ENCODE measurements around the gene RHOG. TPM values are rescaled to one million over a fixed set of nuclear protein-coding genes. Genes with fewer than 3 reads are reported as not detected.

RHOG gene
- polyA plus RNA-seq, 1 donor from 2014 or later: not detected

DNA sequence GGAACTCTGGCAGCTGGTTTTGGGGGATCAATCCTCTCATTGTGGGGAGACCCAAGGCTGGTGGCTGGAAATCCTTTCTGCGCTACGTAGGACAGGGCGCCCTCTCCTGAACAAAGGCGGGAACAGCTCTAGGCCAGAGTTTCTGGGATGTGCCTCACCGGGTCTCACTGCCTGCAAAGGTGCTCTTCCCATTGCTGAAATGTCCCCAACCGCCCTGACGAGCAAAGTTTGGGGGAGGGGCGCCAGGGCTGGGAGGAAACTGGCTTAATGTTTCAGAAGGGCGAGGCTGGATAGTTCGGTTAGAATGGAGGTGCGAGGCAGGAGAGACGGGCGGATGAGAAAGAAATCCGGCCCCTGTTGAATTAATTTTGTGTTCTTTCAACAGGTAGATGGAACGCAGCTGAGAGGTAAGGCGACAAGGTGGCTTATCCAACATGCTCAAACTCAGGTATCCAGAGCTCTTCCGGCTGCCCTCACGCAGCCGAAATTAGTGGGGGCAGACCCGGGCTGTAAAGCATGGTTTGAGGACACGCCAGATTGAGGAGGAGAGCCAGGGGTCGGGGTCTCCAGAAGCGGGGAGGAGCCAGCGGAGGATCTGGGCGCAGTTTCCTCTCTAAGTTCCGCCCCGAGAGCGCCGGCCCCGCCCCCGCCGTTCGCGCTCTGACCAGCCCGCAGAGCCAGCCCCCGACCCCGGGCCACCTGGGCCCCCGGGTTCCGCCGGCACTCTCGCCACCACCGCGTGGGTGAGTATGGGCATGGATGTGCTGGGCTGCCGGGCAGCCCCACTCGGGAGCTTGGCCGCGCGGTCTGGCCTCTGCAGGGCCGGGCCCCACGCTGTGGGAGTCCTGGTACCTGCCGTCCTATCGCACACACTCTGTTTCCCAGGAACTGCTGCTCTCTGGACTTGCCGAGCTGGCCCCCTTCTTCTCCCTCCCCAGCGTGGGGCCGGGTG lies 32.6 kb downstream of the RHOG start, which contains the start of gene PGAP2:
Gene PGAP2 (plus strand): TSS at position 652 of the 952 bp plus-strand sequence. CDS start 2,700 bp downstream, outside the sequence.
- peak within 1 kb of the TSS; percentile 73 for H3K4me3 ChIP-seq (ENCODE audit: low read length)
- no peak within 1 kb of the TSS for H3K27ac ChIP-seq (ENCODE audit: low read length)
- no peaks in the 10 kb centered on the region for H3F3A ChIP-seq (ENCODE audit: insufficient read depth, low read length, poor library complexity, severe bottlenecking)
- no peaks in the 10 kb centered on the region for H3K9me3 ChIP-seq (ENCODE audit: low read length)
- peak within 1 kb of the TSS; percentile 48 for H3K9ac ChIP-seq (ENCODE audit: low read length)
- H3K4me2 ChIP-seq (ENCODE audit: low read length): peak within 1 kb of the TSS; percentile 59
- no peaks in the 10 kb centered on the region for H3K36me3 ChIP-seq (ENCODE audit: insufficient read depth, low read length)
- H3K27me3 ChIP-seq (ENCODE audit: insufficient read depth, low read depth, low read length): no peaks in the 10 kb centered on the region
- no peaks in the 10 kb centered on the region for H3K9me2 ChIP-seq (ENCODE audit: insufficient read depth, low read length)
- peak within 1 kb of the TSS; percentile 21 for H2AFZ ChIP-seq (ENCODE audit: low read depth, low read length)
- no peaks in the 10 kb centered on the region for H4K20me1 ChIP-seq (ENCODE audit: insufficient read depth)
- no peaks in the 10 kb centered on the region for H3K79me2 ChIP-seq (replicated peaks; ENCODE audit: insufficient read depth, low read length)
- TF ChIP-seq MXI1 (conservative IDR thresholded peaks at IDR 0.05; ENCODE audit: poor library complexity, severe bottlenecking) (peak; percentile 25), SMC3 (conservative IDR thresholded peaks at IDR 0.05; ENCODE audit: poor library complexity) (peak; percentile 12), EZH2 (IDR thresholded peaks at IDR 0.05; ENCODE audit: borderline replicate concordance, insufficient read depth, low read length, poor library complexity, severe bottlenecking) (no peak), POLR2AphosphoS5 (IDR thresholded peaks at IDR 0.05) (no peak), EP300 (conservative IDR thresholded peaks at IDR 0.05; ENCODE audit: poor library complexity, severe bottlenecking) (no peak)
- TF ChIP-seq, protein P1, sequence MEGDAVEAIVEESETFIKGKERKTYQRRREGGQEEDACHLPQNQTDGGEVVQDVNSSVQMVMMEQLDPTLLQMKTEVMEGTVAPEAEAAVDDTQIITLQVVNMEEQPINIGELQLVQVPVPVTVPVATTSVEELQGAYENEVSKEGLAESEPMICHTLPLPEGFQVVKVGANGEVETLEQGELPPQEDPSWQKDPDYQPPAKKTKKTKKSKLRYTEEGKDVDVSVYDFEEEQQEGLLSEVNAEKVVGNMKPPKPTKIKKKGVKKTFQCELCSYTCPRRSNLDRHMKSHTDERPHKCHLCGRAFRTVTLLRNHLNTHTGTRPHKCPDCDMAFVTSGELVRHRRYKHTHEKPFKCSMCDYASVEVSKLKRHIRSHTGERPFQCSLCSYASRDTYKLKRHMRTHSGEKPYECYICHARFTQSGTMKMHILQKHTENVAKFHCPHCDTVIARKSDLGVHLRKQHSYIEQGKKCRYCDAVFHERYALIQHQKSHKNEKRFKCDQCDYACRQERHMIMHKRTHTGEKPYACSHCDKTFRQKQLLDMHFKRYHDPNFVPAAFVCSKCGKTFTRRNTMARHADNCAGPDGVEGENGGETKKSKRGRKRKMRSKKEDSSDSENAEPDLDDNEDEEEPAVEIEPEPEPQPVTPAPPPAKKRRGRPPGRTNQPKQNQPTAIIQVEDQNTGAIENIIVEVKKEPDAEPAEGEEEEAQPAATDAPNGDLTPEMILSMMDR (IDR thresholded peaks at IDR 0.05; ENCODE audit: poor library complexity, severe bottlenecking): peak; percentile 58

DNA sequence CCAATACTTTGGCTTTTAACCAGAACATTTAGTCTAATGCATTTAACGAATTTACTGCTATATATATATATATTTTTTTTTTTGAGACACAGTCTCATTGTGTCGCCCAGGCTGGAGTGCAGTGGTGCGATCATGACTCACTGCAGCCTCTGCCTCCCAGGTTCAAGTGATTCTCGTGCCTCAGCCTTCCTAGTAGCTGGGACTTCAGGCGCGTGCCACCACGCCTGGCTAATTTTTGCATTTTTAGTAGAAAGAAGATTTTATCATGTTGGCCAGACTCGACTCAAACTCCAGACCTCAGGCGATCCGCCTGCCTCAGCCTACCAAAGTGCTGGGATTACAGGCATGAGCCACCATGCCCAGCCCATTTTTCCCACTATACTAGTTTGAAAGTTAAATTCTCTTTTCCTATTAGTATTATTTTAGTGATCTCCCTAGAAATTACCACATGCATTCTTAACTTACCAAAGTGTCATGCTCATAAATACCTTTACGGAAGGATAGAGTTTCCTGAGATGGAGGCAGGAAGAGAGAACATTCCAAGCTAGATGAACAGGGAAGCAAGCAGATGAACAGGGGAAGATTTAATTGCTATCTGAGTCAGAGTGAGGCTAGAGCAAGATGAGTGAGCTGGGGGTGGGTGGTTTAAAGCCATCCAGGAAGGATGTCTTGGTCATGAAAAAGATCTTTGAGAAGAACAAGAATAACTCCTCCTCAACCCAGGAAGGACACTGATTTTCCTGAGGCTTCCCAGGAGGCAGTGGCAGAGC lies 36.8 kb downstream of the RHOG start:
- Histone ChIP-seq H3K27me3 (ENCODE audit: insufficient read depth, low read depth, low read length) (no peaks in the 10 kb centered on the region), H2AFZ (ENCODE audit: low read depth, low read length) (no peak overlapping the region), H3K79me2 (replicated peaks; ENCODE audit: insufficient read depth, low read length) (no peaks in the 10 kb centered on the region), H3K9me3 (ENCODE audit: low read length) (no peaks in the 10 kb centered on the region), H3F3A (ENCODE audit: insufficient read depth, low read length, poor library complexity, severe bottlenecking) (no peaks in the 10 kb centered on the region), H3K9me2 (ENCODE audit: insufficient read depth, low read length) (no peaks in the 10 kb centered on the region), H3K36me3 (ENCODE audit: insufficient read depth, low read length) (no peaks in the 10 kb centered on the region), H3K9ac (ENCODE audit: low read length) (no peak overlapping the region), H3K27ac (ENCODE audit: low read length) (no peak overlapping the region), H3K4me3 (ENCODE audit: low read length) (no peak overlapping the region), H4K20me1 (ENCODE audit: insufficient read depth) (no peaks in the 10 kb centered on the region), H3K4me2 (ENCODE audit: low read length) (no peak overlapping the region)
- TF ChIP-seq EZH2 (IDR thresholded peaks at IDR 0.05; ENCODE audit: borderline replicate concordance, insufficient read depth, low read length, poor library complexity, severe bottlenecking): no peak
- TF ChIP-seq TAF1 (IDR thresholded peaks at IDR 0.05; ENCODE audit: low read depth): no peak
- no peak for TF ChIP-seq POLR2AphosphoS5 (IDR thresholded peaks at IDR 0.05)
- TF ChIP-seq MXI1 (conservative IDR thresholded peaks at IDR 0.05; ENCODE audit: poor library complexity, severe bottlenecking): no peak
- TF ChIP-seq EP300 (conservative IDR thresholded peaks at IDR 0.05; ENCODE audit: poor library complexity, severe bottlenecking): no peak
- no peak for TF ChIP-seq SMC3 (conservative IDR thresholded peaks at IDR 0.05; ENCODE audit: poor library complexity)
